ENCODE data around the gene HPS4. TPM values are rescaled to one million over a fixed set of nuclear protein-coding genes. Genes with fewer than 3 reads are reported as not detected.

HPS4 gene
- polyA plus RNA-seq, 2 of the 4 experiments (the other 2 are of a cell fraction): 12.7 to 30.2 TPM

DNA sequence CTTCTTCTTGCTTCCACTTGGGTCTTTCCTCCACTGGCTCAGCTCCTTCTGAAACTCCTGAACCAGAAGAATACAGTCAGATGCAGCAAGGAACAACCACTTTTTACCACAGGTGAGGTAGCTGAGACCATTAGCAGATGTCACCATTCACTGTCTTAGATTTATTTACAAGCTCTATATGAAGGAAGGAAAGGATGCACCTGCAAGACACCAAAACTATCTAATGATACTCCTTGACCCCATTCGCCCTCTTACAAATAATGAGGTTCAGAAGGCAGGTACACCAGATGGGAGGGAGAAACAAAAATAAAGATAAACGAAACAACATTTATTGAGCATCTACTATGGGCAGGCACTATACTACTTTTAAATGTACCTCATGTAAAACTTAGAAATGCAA lies 18.4 kb upstream of the HPS4 start:
- Histone ChIP-seq H3K9me3 (no peaks in the 10 kb centered on the region), H3K4me3 (no peak overlapping the region), H3K4me2 (no peak overlapping the region), H3K27ac (no peak overlapping the region), H3K4me1 (no peaks in the 10 kb centered on the region)
- ChIA-PET POLR2A (interaction anchor here (0.6 kb wide), 1 partner anchor 56 kb away, joined by 4 read pairs; no protein-coding TSS in a partner anchor), CTCF (interaction anchor here (0.6 to 1.7 kb wide), 10 partner anchors 8 to 912 kb away, joined by 3 to 5 read pairs (median 4); partner anchors contain the start of gene TFIP11)
- no peak for FAIRE-seq
- ATAC-seq: no peak
- no peak for DNase-seq (ENCODE audit: low read depth in 1 of 2, low spot score in 1 of 2)
- WGBS (ENCODE audit: missing lambda C conversion rate): 61% methylated on average over 2 of the region's 2 CpGs
- TF ChIP-seq RNF2 (IDR thresholded peaks at IDR 0.05; ENCODE audit: borderline replicate concordance, low read depth) (no peak), RCOR1 (IDR thresholded peaks at IDR 0.05; ENCODE audit: low read depth, low read length) (no peak), ZC3H11A (IDR thresholded peaks at IDR 0.05) (no peak), TFCP2L1 (CRISPR knock-in tag; IDR thresholded peaks at IDR 0.05) (no peak), ZFP36 (IDR thresholded peaks at IDR 0.05; ENCODE audit: borderline replicate concordance, partially characterized antibody) (no peak), RAD21 (conservative IDR thresholded peaks at IDR 0.05 in 1 of 2, IDR thresholded peaks at IDR 0.05 in 1 of 2) (no peak), CHD4 (IDR thresholded peaks at IDR 0.05; ENCODE audit: borderline replicate concordance) (no peak), ZSCAN20 (CRISPR knock-in tag; IDR thresholded peaks at IDR 0.05) (no peak), NPAS2 (CRISPR knock-in tag; IDR thresholded peaks at IDR 0.05; ENCODE audit: borderline replicate concordance) (no peak), MAFK (IDR thresholded peaks at IDR 0.05; ENCODE audit: partially characterized antibody) (no peak), CBX8 (IDR thresholded peaks at IDR 0.05) (no peak), JUNB (IDR thresholded peaks at IDR 0.05) (no peak), NFE2L2 (conservative IDR thresholded peaks at IDR 0.05; ENCODE audit: low read length) (no peak), MAZ (IDR thresholded peaks at IDR 0.05; ENCODE audit: borderline replicate concordance, low read depth, low read length) (no peak), TP53 (CRISPR knock-in tag; IDR thresholded peaks at IDR 0.05) (no peak)
- TF ChIP-seq, protein P1, sequence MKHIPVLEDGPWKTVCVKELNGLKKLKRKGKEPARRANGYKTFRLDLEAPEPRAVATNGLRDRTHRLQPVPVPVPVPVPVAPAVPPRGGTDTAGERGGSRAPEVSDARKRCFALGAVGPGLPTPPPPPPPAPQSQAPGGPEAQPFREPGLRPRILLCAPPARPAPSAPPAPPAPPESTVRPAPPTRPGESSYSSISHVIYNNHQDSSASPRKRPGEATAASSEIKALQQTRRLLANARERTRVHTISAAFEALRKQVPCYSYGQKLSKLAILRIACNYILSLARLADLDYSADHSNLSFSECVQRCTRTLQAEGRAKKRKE (CRISPR knock-in tag; IDR thresholded peaks at IDR 0.05; ENCODE audit: low read depth): no peak
- TF ChIP-seq, protein P2, sequence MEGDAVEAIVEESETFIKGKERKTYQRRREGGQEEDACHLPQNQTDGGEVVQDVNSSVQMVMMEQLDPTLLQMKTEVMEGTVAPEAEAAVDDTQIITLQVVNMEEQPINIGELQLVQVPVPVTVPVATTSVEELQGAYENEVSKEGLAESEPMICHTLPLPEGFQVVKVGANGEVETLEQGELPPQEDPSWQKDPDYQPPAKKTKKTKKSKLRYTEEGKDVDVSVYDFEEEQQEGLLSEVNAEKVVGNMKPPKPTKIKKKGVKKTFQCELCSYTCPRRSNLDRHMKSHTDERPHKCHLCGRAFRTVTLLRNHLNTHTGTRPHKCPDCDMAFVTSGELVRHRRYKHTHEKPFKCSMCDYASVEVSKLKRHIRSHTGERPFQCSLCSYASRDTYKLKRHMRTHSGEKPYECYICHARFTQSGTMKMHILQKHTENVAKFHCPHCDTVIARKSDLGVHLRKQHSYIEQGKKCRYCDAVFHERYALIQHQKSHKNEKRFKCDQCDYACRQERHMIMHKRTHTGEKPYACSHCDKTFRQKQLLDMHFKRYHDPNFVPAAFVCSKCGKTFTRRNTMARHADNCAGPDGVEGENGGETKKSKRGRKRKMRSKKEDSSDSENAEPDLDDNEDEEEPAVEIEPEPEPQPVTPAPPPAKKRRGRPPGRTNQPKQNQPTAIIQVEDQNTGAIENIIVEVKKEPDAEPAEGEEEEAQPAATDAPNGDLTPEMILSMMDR (IDR thresholded peaks at IDR 0.05): no peak
- TF ChIP-seq, protein P3, sequence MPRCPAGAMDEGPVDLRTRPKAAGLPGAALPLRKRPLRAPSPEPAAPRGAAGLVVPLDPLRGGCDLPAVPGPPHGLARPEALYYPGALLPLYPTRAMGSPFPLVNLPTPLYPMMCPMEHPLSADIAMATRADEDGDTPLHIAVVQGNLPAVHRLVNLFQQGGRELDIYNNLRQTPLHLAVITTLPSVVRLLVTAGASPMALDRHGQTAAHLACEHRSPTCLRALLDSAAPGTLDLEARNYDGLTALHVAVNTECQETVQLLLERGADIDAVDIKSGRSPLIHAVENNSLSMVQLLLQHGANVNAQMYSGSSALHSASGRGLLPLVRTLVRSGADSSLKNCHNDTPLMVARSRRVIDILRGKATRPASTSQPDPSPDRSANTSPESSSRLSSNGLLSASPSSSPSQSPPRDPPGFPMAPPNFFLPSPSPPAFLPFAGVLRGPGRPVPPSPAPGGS (IDR thresholded peaks at IDR 0.05): no peak
- TF ChIP-seq, protein P4, sequence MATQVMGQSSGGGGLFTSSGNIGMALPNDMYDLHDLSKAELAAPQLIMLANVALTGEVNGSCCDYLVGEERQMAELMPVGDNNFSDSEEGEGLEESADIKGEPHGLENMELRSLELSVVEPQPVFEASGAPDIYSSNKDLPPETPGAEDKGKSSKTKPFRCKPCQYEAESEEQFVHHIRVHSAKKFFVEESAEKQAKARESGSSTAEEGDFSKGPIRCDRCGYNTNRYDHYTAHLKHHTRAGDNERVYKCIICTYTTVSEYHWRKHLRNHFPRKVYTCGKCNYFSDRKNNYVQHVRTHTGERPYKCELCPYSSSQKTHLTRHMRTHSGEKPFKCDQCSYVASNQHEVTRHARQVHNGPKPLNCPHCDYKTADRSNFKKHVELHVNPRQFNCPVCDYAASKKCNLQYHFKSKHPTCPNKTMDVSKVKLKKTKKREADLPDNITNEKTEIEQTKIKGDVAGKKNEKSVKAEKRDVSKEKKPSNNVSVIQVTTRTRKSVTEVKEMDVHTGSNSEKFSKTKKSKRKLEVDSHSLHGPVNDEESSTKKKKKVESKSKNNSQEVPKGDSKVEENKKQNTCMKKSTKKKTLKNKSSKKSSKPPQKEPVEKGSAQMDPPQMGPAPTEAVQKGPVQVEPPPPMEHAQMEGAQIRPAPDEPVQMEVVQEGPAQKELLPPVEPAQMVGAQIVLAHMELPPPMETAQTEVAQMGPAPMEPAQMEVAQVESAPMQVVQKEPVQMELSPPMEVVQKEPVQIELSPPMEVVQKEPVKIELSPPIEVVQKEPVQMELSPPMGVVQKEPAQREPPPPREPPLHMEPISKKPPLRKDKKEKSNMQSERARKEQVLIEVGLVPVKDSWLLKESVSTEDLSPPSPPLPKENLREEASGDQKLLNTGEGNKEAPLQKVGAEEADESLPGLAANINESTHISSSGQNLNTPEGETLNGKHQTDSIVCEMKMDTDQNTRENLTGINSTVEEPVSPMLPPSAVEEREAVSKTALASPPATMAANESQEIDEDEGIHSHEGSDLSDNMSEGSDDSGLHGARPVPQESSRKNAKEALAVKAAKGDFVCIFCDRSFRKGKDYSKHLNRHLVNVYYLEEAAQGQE (IDR thresholded peaks at IDR 0.05): no peak

DNA sequence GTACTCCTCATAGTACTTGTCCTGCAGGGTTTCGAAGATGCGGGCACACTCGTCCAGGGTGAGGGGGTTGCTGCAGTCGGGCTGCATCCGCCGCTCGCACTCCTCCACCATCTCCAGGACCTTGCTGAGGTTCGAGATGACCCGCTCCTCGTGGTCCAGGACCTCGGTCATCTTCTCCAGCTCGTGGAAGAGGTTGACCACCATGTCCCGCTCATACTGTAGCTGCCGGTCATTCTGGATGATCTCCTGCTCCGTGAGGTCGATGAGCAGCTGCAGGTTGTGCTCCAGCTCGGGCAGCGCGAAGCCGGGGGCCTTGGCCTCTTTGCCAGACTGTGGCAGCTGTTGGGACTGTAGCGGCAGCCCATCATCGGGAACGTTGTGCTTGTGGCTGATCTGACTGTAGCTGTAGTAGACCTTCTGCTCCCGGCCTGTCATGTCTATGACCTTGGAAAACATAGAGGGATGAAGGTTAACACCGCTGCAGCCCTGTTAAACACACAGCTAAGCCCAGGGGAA lies 15.7 kb upstream of the HPS4 start:
- H3K4me1 ChIP-seq: no peaks in the 10 kb centered on the region
- POLR2A ChIA-PET: no interaction called here
- DNase-seq (ENCODE audit: low read depth in 1 of 2, low spot score in 1 of 2): no peak
- CTCF ChIA-PET: no interaction called here
- no peak overlapping the region for H3K4me2 ChIP-seq
- 91% methylated on average over 17 of the region's 25 CpGs for WGBS (ENCODE audit: missing lambda C conversion rate)
- H3K9me3 ChIP-seq: no peaks in the 10 kb centered on the region
- no peak overlapping the region for H3K27ac ChIP-seq
- no peak overlapping the region for H3K4me3 ChIP-seq
- no peak for FAIRE-seq
- no peak for ATAC-seq
- no peak for TF ChIP-seq ZSCAN20 (CRISPR knock-in tag; IDR thresholded peaks at IDR 0.05)
- TF ChIP-seq JUNB (IDR thresholded peaks at IDR 0.05): no peak
- no peak for TF ChIP-seq KDM5A (IDR thresholded peaks at IDR 0.05)
- no peak for TF ChIP-seq TFCP2L1 (CRISPR knock-in tag; IDR thresholded peaks at IDR 0.05)
- TF ChIP-seq, protein P5, sequence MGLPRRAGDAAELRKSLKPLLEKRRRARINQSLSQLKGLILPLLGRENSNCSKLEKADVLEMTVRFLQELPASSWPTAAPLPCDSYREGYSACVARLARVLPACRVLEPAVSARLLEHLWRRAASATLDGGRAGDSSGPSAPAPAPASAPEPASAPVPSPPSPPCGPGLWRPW (IDR thresholded peaks at IDR 0.05): no peak
- TF ChIP-seq POLR2A (IDR thresholded peaks at IDR 0.05; ENCODE audit: low read length): no peak
- no peak for TF ChIP-seq SMC3 (IDR thresholded peaks at IDR 0.05)
- no peak for TF ChIP-seq HDAC2 (IDR thresholded peaks at IDR 0.05)
- no peak for TF ChIP-seq MAFK (IDR thresholded peaks at IDR 0.05; ENCODE audit: partially characterized antibody)
- TF ChIP-seq, protein P4 (IDR thresholded peaks at IDR 0.05): no peak
- no peak for TF ChIP-seq CBX2 (IDR thresholded peaks at IDR 0.05; ENCODE audit: borderline replicate concordance, low read depth)
- TF ChIP-seq, protein P6, sequence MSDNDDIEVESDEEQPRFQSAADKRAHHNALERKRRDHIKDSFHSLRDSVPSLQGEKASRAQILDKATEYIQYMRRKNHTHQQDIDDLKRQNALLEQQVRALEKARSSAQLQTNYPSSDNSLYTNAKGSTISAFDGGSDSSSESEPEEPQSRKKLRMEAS (IDR thresholded peaks at IDR 0.05): no peak

Measured in A549 (cell line).